Peyer's patch (tissue), 4 donors: ENCODE results near the gene TSPAN14.

Experiments
- POLR2A ChIP-seq, 2 donors: fragments of 450-650 bp; IDR thresholded peaks; one replicate each; pipeline ENCODE4 v1.5.1; 2017; ENCODE audit warnings: antibody characterized with exemption in 2 of 2, mild to moderate bottlenecking in 2 of 2, moderate library complexity in 2 of 2
- TF ChIP-seq, protein P1 (sequence below), 6 experiments: fragments of 450-650 bp in 4 of 6; fragments of 200-600 bp in 2 of 6; sonication (generic) in 1 of 6; IDR thresholded peaks; one replicate each; pipeline ENCODE4 v1.5.1; 2017 to 2019; ENCODE audit warnings: antibody characterized with exemption in 6 of 6, mild to moderate bottlenecking in 3 of 6, moderate library complexity in 1 of 6

DNA sequence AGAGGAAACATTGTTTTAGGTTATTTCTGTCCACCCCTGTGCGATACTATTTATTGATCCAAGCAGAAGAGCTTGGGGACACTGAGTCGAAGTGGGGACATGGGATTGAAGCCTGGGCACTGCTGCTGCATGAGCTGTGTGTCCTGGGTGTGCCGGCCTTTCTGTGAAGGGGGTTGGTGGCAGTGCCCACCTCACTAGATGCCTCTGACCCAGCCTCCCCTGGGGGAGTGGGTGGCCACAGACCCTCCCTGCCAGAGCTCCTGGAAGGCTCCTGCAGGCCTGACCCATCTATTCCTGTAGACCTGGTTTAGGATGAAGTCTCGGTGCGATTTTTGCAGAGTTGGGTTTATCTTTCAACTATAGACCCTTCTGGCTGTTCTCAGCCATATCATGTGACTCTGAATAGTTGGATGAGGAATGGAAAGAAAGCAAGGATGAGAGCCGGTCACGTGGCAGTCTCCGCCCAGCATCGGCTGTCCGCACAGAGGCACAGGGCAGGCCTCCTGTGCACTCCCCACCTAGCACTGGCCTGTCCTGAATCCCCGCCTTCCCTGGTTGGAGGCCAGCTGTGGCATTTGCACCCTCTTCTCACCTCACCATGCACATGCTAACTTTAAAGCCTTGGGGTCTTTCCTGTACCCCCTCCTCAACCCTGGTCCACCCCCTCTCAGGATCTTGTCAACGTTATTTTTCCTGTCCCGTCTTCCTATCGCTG is 66.0 kb downstream of the TSPAN14 start:
- TF ChIP-seq, protein P1, sequence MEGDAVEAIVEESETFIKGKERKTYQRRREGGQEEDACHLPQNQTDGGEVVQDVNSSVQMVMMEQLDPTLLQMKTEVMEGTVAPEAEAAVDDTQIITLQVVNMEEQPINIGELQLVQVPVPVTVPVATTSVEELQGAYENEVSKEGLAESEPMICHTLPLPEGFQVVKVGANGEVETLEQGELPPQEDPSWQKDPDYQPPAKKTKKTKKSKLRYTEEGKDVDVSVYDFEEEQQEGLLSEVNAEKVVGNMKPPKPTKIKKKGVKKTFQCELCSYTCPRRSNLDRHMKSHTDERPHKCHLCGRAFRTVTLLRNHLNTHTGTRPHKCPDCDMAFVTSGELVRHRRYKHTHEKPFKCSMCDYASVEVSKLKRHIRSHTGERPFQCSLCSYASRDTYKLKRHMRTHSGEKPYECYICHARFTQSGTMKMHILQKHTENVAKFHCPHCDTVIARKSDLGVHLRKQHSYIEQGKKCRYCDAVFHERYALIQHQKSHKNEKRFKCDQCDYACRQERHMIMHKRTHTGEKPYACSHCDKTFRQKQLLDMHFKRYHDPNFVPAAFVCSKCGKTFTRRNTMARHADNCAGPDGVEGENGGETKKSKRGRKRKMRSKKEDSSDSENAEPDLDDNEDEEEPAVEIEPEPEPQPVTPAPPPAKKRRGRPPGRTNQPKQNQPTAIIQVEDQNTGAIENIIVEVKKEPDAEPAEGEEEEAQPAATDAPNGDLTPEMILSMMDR (IDR thresholded peaks at IDR 0.05), result no peak
- TF ChIP-seq POLR2A (IDR thresholded peaks at IDR 0.05), result no peak
